ENCODE measurements around the gene TIAM2.

- TF ChIP-seq ETV5 (CRISPR knock-in tag; IDR thresholded peaks at IDR 0.05; ENCODE audit: low read depth) (no peak), IRF9 (tag; IDR thresholded peaks at IDR 0.05) (no peak), NR2F6 (CRISPR knock-in tag; IDR thresholded peaks at IDR 0.05) (no peak), MXD1 (CRISPR knock-in tag; IDR thresholded peaks at IDR 0.05; ENCODE audit: borderline replicate concordance, poor library complexity, severe bottlenecking) (no peak)
Observed at GRCh38 chr6:155152211-155153076, 157.3 kb downstream of the TIAM2 start.

All from K562 (cell line).